ENCODE data around the gene RAVER1.
"Not testable (repeated sequence)": the region's sequence is repeated elsewhere in the genome, so short reads cannot be mapped to it uniquely, and the experiment has no call there.

RAVER1 gene

GRCh38 chr19:10332965-10333757 is at the start of gene RAVER1:
Gene RAVER1, minus strand, starts transcription at chr19:10333529. Its CDS starts 22 bp downstream, at chr19:10333507.
- peak; percentile 94 for DNase-seq

GRCh38 chr19:10383223-10383499 is 49.8 kb upstream of the RAVER1 start:
- not testable (repeated sequence) for DNase-seq

GRCh38 chr19:10380313-10381102 is 47.2 kb upstream of the RAVER1 start, which contains the start of gene TYK2:
Gene TYK2, minus strand, starts transcription at chr19:10380572. Its CDS starts 2,166 bp downstream, at chr19:10378406.
- DNase-seq = peak; percentile 99

GRCh38 chr19:10379880-10380312 is 46.6 kb upstream of the RAVER1 start:
- DNase-seq = no peak

GRCh38 chr19:10378124-10378523 is 44.8 kb upstream of the RAVER1 start:
- DNase-seq = no peak

DNA sequence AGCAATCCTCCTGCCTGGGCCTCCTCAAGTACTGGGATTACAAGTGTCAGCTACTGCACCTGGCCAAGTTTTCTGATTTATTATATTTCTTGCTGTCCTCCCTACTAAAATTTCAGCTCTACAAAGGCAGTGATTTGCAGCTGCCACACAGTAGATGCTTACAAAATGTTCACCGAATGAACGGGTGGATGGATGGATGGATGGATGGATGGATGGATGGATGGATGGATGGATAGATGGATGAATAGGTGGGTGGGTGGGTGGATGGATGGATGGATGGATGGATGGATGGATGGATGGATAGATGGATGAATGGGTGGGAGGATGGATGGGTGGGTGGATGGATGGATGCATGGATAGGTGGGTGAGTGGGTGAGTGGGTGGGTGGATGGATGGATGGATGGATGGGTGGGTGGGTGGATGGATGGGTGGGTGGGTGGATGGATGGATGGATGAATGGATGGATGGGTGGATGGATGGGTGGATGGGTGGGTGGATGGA is 43.9 kb upstream of the RAVER1 start:
- not testable (repeated sequence) for DNase-seq

DNA sequence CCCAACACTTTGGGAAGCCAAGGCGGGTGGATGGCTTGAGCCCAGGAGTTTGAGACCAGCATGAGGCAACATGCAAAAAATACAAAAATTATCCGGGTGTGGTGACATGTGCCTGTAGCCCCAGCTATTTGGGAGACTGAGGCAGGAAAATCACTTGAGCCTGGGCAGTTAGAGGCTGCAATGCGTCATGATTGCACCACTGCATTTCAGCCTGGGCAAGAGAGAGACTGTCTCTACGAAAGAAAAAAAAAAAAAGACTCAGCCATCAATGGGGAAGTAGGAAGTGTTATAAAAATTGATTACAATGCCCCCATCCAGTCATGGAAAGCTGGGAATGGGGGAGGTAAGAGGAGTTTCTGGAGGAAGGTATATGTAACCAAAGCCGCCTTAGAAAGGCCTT is 41.6 kb upstream of the RAVER1 start:
- DNase-seq = no peak

- DNase-seq = no peak
These were observed 39.4 kb upstream of the RAVER1 start for GRCh38 chr19:10372690-10373089.

DNA sequence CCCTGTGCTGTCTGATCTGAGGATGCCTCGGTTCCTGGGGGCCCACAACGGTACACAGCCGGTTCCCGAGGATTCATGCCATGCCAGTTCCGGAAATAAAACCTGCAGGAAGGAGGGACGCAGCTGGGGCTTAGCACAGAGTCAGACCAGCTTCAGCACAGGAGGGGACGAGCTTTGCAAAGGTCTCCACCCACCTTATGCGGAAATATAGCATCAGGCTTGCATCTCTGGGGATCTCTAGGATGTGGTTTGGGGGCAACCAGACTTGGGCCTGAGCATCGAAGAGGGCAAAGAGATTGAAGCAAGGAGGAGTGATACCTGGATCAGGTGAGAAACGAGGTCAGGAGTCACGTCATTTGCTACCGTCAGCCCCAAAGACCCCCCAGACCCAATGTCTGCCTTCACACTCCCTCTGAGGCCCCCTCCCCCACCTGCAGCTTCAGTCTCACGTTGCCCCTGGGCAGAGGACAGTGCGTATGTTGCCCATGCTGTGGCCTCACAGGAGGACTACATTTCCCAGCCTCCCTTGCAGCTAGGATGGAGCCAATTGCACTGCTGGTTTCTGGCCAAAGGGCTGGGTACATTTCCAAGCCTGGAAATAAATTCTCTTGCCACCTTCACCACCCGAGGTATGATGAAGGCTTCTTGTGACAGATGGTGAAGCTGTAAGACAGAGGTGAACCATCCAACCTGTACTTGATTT is 34.9 kb upstream of the RAVER1 start:
- DNase-seq = no peak

- not testable (repeated sequence) for DNase-seq
These were observed 33.7 kb upstream of the RAVER1 start for GRCh38 chr19:10366950-10367512.

- no peak for DNase-seq
These were observed 32.2 kb upstream of the RAVER1 start for GRCh38 chr19:10365518-10365917.

DNA sequence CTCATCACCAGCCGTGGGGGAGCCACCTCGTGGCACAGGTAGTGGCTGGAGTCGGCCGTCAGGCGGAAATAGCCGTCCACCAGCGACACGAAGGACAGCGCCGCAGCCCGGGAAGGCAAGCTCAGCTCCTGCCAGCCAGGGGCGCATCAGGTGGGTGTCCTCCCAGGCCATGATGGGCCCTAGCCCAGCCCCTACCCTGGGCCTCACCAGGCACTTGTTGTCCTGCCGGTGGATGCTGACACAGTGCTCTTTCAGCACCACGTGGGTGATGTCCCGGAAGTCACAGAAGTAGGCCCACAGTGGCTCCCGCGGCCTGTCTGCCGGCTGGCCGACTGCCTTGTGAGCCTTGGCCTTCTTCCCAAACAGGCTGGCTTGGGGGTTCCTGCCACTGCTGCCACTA is 31.3 kb upstream of the RAVER1 start:
- no peak for DNase-seq

GRCh38 chr19:10363789-10364281 is 30.5 kb upstream of the RAVER1 start:
- DNase-seq = no peak

- no peak for DNase-seq
These were observed 28.9 kb upstream of the RAVER1 start for GRCh38 chr19:10362259-10362658.

DNA sequence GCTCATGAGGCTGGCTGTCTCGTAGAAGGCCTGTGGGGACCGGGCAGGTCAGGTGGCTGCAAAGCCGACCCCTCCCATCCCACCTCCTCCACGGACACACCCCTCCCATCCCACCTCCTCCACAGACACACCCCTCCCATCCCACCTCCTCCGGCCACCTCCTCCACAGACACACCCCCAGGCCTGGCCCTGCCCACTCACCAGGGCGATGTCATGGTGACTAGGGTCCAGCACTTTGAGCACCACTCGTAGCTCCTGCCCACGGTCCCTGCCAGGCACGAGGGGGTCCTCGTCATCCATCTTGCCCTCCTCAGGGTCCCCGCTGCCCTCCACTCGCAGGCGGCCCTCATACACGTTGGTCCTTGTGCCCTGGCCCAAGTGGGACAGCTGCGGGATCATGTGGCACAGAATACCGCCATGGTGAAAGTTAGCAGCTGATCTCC is 28.3 kb upstream of the RAVER1 start:
- no peak for DNase-seq

DNA sequence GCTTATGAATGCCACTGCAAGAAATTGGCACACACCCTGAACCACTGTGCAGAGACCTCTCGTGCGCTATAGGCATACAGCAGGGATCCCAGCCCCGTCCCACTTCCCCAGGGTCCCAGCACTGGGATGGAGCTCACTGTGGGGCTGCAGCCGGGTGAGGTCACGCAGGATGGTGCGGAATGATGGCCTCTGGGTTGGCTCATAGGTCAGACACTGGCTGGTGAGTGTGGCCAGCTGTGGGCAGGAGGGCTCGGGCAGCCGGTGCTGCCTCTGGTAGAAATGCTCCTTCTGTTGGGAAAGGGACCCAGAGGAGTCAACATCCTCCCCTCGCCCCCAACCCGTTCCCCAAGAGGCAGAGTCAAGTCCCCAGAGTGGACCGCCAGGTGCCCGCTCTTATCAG is 23.1 kb upstream of the RAVER1 start:
- no peak for DNase-seq

DNA sequence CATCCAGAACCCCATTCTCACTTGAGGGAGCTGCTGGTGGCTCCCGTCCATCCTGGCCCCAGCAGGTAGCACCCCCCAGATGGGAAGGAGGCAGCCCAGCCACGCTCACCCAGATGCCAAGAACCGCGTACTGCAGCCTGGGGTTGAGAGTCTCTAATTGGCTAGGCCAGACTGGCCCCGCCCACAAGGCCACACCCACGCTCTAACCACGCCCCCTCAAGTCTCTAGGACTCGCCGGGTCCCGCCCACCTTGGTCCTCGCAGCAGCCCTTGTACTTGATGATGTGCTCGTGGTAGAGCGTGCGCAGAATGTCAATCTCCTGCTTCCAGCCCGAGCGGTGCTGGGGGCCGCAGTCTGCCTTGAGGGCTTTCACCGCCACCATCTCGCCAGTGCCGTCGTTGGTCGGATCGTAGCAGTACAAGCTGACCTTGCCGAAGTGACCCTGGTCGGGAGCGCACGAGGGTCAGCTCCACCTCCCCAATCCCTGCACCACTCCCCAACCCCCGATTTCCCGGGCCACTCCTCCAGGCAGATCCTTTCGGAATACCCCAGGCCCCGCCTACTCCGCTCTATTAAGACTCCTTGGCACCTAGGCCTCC is 20.6 kb upstream of the RAVER1 start:
- no peak for DNase-seq

DNA sequence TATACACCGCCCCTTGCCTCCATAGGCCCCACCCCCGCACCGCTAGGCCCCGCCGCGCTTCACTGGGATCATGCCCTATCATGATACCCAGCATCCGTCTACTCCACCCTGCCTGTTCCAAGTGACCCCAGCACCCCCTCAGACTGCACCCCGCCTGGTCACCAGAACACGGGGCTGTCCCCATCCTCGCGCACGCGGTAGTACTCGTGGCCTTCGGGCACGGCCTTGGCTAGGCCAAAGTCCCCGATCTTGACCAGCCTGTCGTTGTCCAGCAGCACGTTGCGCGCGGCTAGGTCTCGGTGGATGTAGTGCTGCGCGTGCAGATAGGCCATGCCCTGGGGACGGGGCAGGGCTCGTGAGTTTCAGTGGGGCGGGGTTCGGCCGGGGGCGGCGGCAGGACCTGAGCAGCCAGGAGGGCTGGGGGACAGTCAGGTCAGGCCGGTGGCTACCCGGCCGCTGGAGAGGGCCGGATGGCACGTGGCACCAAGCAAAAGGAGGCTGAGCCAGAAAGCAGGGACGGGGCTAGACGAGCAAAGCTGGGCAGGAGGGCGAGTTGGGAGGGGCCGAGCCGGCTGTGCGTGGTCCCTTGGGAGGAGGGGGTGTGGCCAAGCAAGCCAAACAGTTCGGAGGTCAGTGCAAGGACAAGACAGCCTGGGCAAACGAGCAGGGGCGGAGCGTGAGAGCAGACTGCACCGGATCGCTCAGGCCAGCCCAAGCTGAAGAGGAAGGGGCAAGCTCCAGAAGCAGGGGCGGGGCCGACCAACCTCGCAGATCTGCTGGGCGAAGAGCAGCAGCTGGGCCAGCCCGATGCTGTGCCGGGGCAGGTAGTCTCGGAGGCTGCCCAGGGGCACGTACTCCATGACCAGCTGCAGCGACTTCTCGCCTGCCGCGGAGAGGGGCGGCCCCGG is 19.7 kb upstream of the RAVER1 start:
- no peak for DNase-seq

DNA sequence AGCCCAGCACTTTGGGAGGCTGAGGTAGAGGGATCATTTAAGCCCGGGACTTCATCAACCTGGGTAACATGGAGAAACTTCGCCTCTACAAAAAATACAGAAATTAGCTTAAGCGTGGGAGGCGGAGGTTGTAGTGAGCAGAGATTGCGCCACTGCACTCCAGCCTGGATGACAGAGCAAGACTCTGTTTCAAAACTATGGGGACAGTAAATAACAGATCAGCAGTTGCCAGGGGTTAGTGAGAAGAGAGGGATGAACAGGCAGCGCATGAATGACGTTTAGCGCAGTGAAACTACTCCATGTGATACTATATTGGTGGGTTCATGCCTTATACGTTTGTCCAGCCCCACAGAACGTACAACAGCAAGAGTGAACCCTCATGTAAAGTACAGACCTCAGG is 13.2 kb upstream of the RAVER1 start:
- DNase-seq = no peak

DNA sequence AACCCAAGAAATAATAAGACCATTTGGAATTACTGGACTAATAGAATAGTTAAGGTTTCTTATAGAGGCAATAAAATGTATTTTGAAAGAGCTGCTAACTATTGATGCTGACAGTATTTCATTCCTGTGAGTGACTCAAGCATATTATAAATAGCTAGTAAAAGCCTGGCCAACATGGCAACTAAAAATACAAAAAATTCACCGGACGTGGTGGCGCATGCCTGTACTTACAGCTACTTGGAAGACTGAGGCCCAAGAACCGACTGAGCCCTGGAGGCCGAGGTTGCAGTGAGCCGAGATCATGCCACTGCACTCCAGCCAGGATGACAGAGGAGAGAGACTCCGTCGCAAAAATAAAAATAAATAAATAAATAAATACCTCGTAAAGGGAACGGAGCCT is 11.5 kb upstream of the RAVER1 start:
- DNase-seq = no peak

DNA sequence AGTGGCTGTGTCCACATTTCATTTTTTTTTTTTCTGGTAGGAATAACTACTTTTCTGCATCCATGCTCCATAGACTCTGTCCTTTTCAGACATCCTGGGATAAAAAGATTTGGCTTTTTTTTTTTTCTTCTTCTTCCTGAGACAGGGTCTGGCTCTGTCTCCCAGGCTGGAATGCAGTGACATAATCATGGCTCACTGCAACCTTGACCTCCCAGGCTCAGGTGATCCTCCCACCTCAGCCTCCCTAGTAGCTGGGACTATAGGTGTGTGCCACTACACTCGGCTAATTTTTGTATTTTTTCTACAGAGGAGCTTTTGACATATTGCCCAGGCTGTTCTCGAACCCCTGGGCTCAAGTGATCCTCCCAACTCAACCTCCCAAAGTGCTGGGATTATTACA is 10.2 kb upstream of the RAVER1 start:
- no peak for DNase-seq

Measured in DMS79 treated with DMSO at 0.1 percent for 48 hours (cell line).